GM12878 (cell line): ENCODE measurements around the gene MELTF. TPM values are rescaled to one million over a fixed set of nuclear protein-coding genes. Genes with fewer than 3 reads are reported as not detected.

Source experiments
- BCL11A ChIP-seq: IDR thresholded peaks from 2 replicates; pipeline ENCODE4 v1.6.1; 2011; ENCODE audit warnings: low read depth, low read length
- CHD1 ChIP-seq: IDR thresholded peaks from 2 replicates; pipeline ENCODE4 v1.6.1; 2012; ENCODE audit warnings: low read depth, low read length, improper control_type of control experiment
- EED ChIP-seq: sonication (generic); IDR thresholded peaks from 2 replicates; pipeline ENCODE4 v1.6.1; 2016; ENCODE audit warnings: antibody characterized with exemption, low read depth
- EP300 ChIP-seq, 2 experiments: fragments of 150-350 bp in 1 of 2; IDR thresholded peaks; 2 replicates each; pipeline ENCODE4 v1.6.1; 2011 to 2012; ENCODE audit warnings: low read depth in 2 of 2, low read length in 2 of 2, borderline replicate concordance in 1 of 2, improper control_type of control experiment in 1 of 2, inconsistent platforms in 1 of 2; ENCODE audit not compliant: control insufficient read depth in 1 of 2
- ESRRA ChIP-seq: IDR thresholded peaks from 2 replicates; pipeline ENCODE4 v1.6.1; 2012; ENCODE audit warnings: mild to moderate bottlenecking, low read length, improper control_type of control experiment
- FOS ChIP-seq: IDR thresholded peaks from 3 replicates; pipeline ENCODE4 v1.6.1; 2011; ENCODE audit warnings: borderline replicate concordance; ENCODE audit not compliant: insufficient read length; ENCODE audit errors: extremely low read depth
- FOXK2 ChIP-seq: fragments of 450-650 bp; IDR thresholded peaks from 2 replicates; pipeline ENCODE4 v1.6.1; 2017; ENCODE audit warnings: mild to moderate bottlenecking, moderate library complexity
- GABPA ChIP-seq: IDR thresholded peaks from 2 replicates; pipeline ENCODE4 v1.6.1; 2014; ENCODE audit warnings: antibody characterized with exemption, low read depth, mild to moderate bottlenecking, inconsistent platforms
- IKZF2 ChIP-seq, 2 experiments: fragments of 450-650 bp; IDR thresholded peaks; 2 replicates each; pipeline ENCODE4 v1.6.1; 2017; ENCODE audit warnings: mild to moderate bottlenecking in 2 of 2, moderate library complexity in 2 of 2
- KLF5 ChIP-seq: fragments of 450-650 bp; IDR thresholded peaks from 2 replicates; pipeline ENCODE4 v1.6.1; 2014; ENCODE audit warnings: mild to moderate bottlenecking; ENCODE audit not compliant: partially characterized antibody
- MAX ChIP-seq: IDR thresholded peaks from 2 replicates; pipeline ENCODE4 v1.6.1; 2012; ENCODE audit warnings: low read depth, low read length, improper control_type of control experiment
- NFIC ChIP-seq: IDR thresholded peaks from 2 replicates; pipeline ENCODE4 v1.6.1; 2012; ENCODE audit warnings: low read depth, mild to moderate bottlenecking, inconsistent platforms, low read length, moderate library complexity
- NR2C1 ChIP-seq: fragments of 450-650 bp; IDR thresholded peaks from 2 replicates; pipeline ENCODE4 v1.6.1; 2017; ENCODE audit warnings: antibody characterized with exemption, mild to moderate bottlenecking, moderate library complexity
- NR2F1 ChIP-seq: fragments of 450-650 bp; conservative IDR thresholded peaks from 2 replicates; pipeline ENCODE4 v1.6.1; 2017; ENCODE audit warnings: mild to moderate bottlenecking
- RAD21 ChIP-seq: IDR thresholded peaks from 2 replicates; pipeline ENCODE4 v1.6.1; 2011; ENCODE audit warnings: mild to moderate bottlenecking, low read depth, low read length, moderate library complexity; ENCODE audit not compliant: insufficient read depth
- RBBP5 ChIP-seq: fragments of 200-600 bp; sonication (generic); conservative IDR thresholded peaks from 2 replicates; pipeline ENCODE4 v1.6.1; 2016
- RCOR1 ChIP-seq: conservative IDR thresholded peaks from 2 replicates; pipeline ENCODE4 v1.6.1; 2012; ENCODE audit warnings: low read depth, low read length, improper control_type of control experiment
- RUNX3 ChIP-seq: IDR thresholded peaks from 2 replicates; pipeline ENCODE4 v1.6.1; 2012; ENCODE audit warnings: low read length, inconsistent platforms
- SUPT20H ChIP-seq: IDR thresholded peaks from 2 replicates; pipeline ENCODE4 v1.6.1; 2011; ENCODE audit warnings: low read depth, mild to moderate bottlenecking, low read length, moderate library complexity, borderline replicate concordance; ENCODE audit not compliant: control insufficient read depth
- SUZ12 ChIP-seq: fragments of 200-600 bp; sonication (generic); IDR thresholded peaks from one replicate; pipeline ENCODE4 v1.6.1; 2018; ENCODE audit warnings: antibody characterized with exemption, mild to moderate bottlenecking; ENCODE audit not compliant: unreplicated experiment
- TCF7 ChIP-seq: IDR thresholded peaks from 2 replicates; pipeline ENCODE4 v1.6.1; 2014; ENCODE audit warnings: antibody characterized with exemption, borderline replicate concordance
- ZBTB33 ChIP-seq: fragments of 450-650 bp; IDR thresholded peaks from 2 replicates; pipeline ENCODE4 v1.6.1; 2017; ENCODE audit warnings: mild to moderate bottlenecking
- ZNF384 ChIP-seq: IDR thresholded peaks from 2 replicates; pipeline ENCODE4 v1.6.1; 2012; ENCODE audit warnings: low read depth, mild to moderate bottlenecking, low read length, improper control_type of control experiment, borderline replicate concordance
- polyA plus RNA-seq, 11 experiments: library from polyadenylated mRNA; depleted of rRNA in 4 of 11; unstranded in 6 of 11; stranded (reverse) in 5 of 11; fragments of >200 nt; fragmentation: Nextera tagmentation in 4 of 11; fragmentation: Illumina TruSeq in 1 of 11; extraction: Ambion mirVana in 4 of 11; extraction: Trizol in 1 of 11; gene quantifications; 1 replicate in 1 of 11; 2 replicates in 10 of 11; pipeline versions ENCODE4 v1.2.1 to v1.2.3, GENCODE V29; 2011 to 2016; ENCODE audit warnings: inconsistent platforms in 2 of 11, missing spikeins in 2 of 11, low read depth in 1 of 11
- total RNA-seq, 4 experiments: library from RNA; depleted of rRNA in 3 of 4; stranded (reverse); fragments of >200 nt in 3 of 4; fragmentation: Illumina TruSeq in 1 of 4; extraction: Trizol in 1 of 4; gene quantifications; 2 replicates each; pipeline versions ENCODE4 v1.2.1 to v1.2.3, GENCODE V29; 2013 to 2021
- TF ChIP-seq, protein P1 (sequence below): fragments of 450-650 bp; IDR thresholded peaks from 2 replicates; pipeline ENCODE4 v1.6.1; 2018; ENCODE audit warnings: mild to moderate bottlenecking, low read depth, moderate library complexity; ENCODE audit not compliant: partially characterized antibody
- TF ChIP-seq, protein P2 (sequence below): IDR thresholded peaks from 2 replicates; pipeline ENCODE4 v1.6.1; 2011; ENCODE audit warnings: borderline replicate concordance, low read depth, mild to moderate bottlenecking, moderate library complexity, mixed read lengths, low read length; ENCODE audit not compliant: insufficient read depth; ENCODE audit errors: extremely low read length

The MELTF gene
- total and polyA plus RNA-seq, 10 of the 15 experiments (the other 5 are each of a cell fraction or from before 2014, with no cell fraction given), result 0.55 to 49.1 (median 11.1) TPM

- TF ChIP-seq GABPA (no peak), NR2C1 (no peak), EP300 (IDR thresholded peaks at IDR 0.05; ENCODE audit: borderline replicate concordance in 1 of 2, control insufficient read depth in 1 of 2, low read depth in 2 of 2, low read length in 2 of 2) (no peak), RUNX3 (peak; percentile 42; the same call in 1 of the 2 replicates), RBBP5 (no peak), RCOR1 (no peak), FOS (no peak), NR2F1 (peak; percentile 64), FOXK2 (no peak), ZNF384 (no peak), ZBTB33 (no peak), CHD1 (no peak), EED (no peak), SUZ12 (no peak), BCL11A (no peak), TCF7 (no peak), KLF5 (peak; percentile 29), IKZF2 (IDR thresholded peaks at IDR 0.05) (no peak), NFIC (no peak), ESRRA (no peak), MAX (no peak), RAD21 (peak; percentile 70), SUPT20H (no peak)
- TF ChIP-seq, protein P1, sequence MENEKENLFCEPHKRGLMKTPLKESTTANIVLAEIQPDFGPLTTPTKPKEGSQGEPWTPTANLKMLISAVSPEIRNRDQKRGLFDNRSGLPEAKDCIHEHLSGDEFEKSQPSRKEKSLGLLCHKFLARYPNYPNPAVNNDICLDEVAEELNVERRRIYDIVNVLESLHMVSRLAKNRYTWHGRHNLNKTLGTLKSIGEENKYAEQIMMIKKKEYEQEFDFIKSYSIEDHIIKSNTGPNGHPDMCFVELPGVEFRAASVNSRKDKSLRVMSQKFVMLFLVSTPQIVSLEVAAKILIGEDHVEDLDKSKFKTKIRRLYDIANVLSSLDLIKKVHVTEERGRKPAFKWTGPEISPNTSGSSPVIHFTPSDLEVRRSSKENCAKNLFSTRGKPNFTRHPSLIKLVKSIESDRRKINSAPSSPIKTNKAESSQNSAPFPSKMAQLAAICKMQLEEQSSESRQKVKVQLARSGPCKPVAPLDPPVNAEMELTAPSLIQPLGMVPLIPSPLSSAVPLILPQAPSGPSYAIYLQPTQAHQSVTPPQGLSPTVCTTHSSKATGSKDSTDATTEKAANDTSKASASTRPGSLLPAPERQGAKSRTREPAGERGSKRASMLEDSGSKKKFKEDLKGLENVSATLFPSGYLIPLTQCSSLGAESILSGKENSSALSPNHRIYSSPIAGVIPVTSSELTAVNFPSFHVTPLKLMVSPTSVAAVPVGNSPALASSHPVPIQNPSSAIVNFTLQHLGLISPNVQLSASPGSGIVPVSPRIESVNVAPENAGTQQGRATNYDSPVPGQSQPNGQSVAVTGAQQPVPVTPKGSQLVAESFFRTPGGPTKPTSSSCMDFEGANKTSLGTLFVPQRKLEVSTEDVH, result no peak
- TF ChIP-seq, protein P2, sequence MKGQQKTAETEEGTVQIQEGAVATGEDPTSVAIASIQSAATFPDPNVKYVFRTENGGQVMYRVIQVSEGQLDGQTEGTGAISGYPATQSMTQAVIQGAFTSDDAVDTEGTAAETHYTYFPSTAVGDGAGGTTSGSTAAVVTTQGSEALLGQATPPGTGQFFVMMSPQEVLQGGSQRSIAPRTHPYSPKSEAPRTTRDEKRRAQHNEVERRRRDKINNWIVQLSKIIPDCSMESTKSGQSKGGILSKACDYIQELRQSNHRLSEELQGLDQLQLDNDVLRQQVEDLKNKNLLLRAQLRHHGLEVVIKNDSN, result no peak
Observed at GRCh38 chr3:196969660-196970546, 59.7 kb downstream of the MELTF start (continued).
